IMR-90 (cell line): ENCODE results near the gene UBA5. TPM values are rescaled to one million over a fixed set of nuclear protein-coding genes. Genes with fewer than 3 reads are reported as not detected.

Experiments used
- polyA plus RNA-seq, 3 experiments: library from polyadenylated mRNA; depleted of rRNA; stranded (reverse); fragments of >200 nt; gene quantifications; 2 replicates each; pipeline ENCODE4 v1.2.3, GENCODE V29; 2012; ENCODE audit warnings: low replicate concordance in 1 of 3
- total RNA-seq: library from RNA; depleted of rRNA; stranded (reverse); fragments of >200 nt; gene quantifications from 2 replicates; pipeline ENCODE4 v1.2.3, GENCODE V29; 2012; rRNA removed

UBA5 gene
- total and polyA plus RNA-seq, 2 of the 4 experiments (the other 2 are of a cell fraction) = 20.3 to 30.4 TPM

Other genes with a start within 250 kb of the UBA5 start
- 48.6 and 67.8 TPM in 2 replicates for gene DNAJC13, start 242.8 kb upstream of the UBA5 start, total RNA-seq
- gene DNAJC13, start 242.8 kb upstream of the UBA5 start, polyA plus RNA-seq (2012; rRNA removed) = 13.7 and 16.4 TPM in 2 replicates
- gene ACKR4, start 63.1 kb upstream of the UBA5 start, total RNA-seq = 0.18 TPM in 1 of 2 replicates, not detected in the other
- not detected in 2 replicates for gene ACKR4, start 63.1 kb upstream of the UBA5 start, polyA plus RNA-seq (2012; rRNA removed)
- gene ACAD11, start 520 bp upstream of the UBA5 start, total RNA-seq = 18.8 and 27.8 TPM in 2 replicates
- gene ACAD11, start 520 bp upstream of the UBA5 start, polyA plus RNA-seq (2012; rRNA removed) = 12.8 and 16.0 TPM in 2 replicates
- 21.3 and 26.9 TPM in 2 replicates for gene NPHP3, start 62.1 kb downstream of the UBA5 start, total RNA-seq
- 16.4 and 19.9 TPM in 2 replicates for gene NPHP3, start 62.1 kb downstream of the UBA5 start, polyA plus RNA-seq (2012; rRNA removed)